B cell (primary cell): ENCODE data around the gene CYB5RL. TPM values are rescaled to one million over a fixed set of nuclear protein-coding genes. Genes with fewer than 3 reads are reported as not detected.

Experiments
- ATAC-seq: fragments of 200-7000 bp; cut with Tn5 transposase; one replicate; pipeline ENCODE4 v1.10.0; 2021; ENCODE audit warnings: low read depth, mild to moderate bottlenecking, moderate number of reproducible peaks, moderate library complexity
- CTCF ChIA-PET: fragments of 350-600 bp; sonication (Branson Sonifier 250); formaldehyde crosslinking; loops from one replicate; lab custom pipeline; 2021; ENCODE audit warnings: antibody characterized with exemption, inconsistent platforms; lab: Charles Lee
- POLR2A ChIA-PET: fragments of 350-600 bp; sonication (Branson Sonifier 250); formaldehyde crosslinking; loops from one replicate; lab custom pipeline; 2021; ENCODE audit warnings: antibody characterized with exemption; lab: Charles Lee
- DNase-seq: peaks from one replicate; pipeline ENCODE4 v3.0.0; 2013
- H2AFZ ChIP-seq: 2 replicates; pipeline ENCODE4 v1.6.1; 2012; ENCODE audit warnings: mild to moderate bottlenecking, low read depth, low read length; ENCODE audit not compliant: insufficient read depth, poor library complexity, severe bottlenecking
- H3K27ac ChIP-seq, 2 donors: 1 replicate in 1 of 2; 2 replicates in 1 of 2; pipeline ENCODE4 v1.5.1; 2012 to 2013; ENCODE audit warnings: low read length in 2 of 2, mild to moderate bottlenecking in 2 of 2, moderate library complexity in 1 of 2
- H3K27me3 ChIP-seq, 4 experiments: fragments of 200-600 bp in 1 of 4; sonication (generic) in 1 of 4; replicated peaks in 1 of 4; 1 replicate in 2 of 4; 2 replicates in 2 of 4; pipeline versions ENCODE4 v1.6.1 to v1.7.0; 2013 to 2016; ENCODE audit warnings: low read length in 3 of 4, mild to moderate bottlenecking in 2 of 4, mixed read lengths in 1 of 4, moderate library complexity in 1 of 4; ENCODE audit not compliant: insufficient read depth in 4 of 4, control insufficient read depth in 3 of 4; ENCODE audit errors: control extremely low read depth in 1 of 4
- H3K36me3 ChIP-seq, 2 experiments: replicated peaks in 1 of 2; 1 replicate in 1 of 2; 2 replicates in 1 of 2; pipeline versions ENCODE4 v1.6.1 to v1.7.1; 2013; ENCODE audit warnings: low read length in 1 of 2; ENCODE audit not compliant: insufficient read depth in 2 of 2, control insufficient read depth in 1 of 2; ENCODE audit errors: control extremely low read depth in 1 of 2, extremely low read depth in 1 of 2
- H3K4me1 ChIP-seq, 2 donors: fragments of 200-600 bp in 1 of 2; sonication (generic) in 1 of 2; 1 replicate in 1 of 2; 2 replicates in 1 of 2; pipeline versions ENCODE4 v1.5.1 to v1.6.1; 2013 to 2017; ENCODE audit warnings: low read length in 2 of 2; ENCODE audit not compliant: control insufficient read depth in 2 of 2, insufficient read depth in 2 of 2
- H3K4me2 ChIP-seq: replicated peaks from 2 replicates; pipeline ENCODE3; 2012; ENCODE audit warnings: mild to moderate bottlenecking, low read depth, low read length; ENCODE audit not compliant: poor library complexity, severe bottlenecking
- H3K4me3 ChIP-seq, 5 experiments: fragments of 200-600 bp in 1 of 5; sonication (generic) in 1 of 5; 1 replicate in 3 of 5; 2 replicates in 2 of 5; pipeline versions ENCODE4 v1.5.1 to v1.7.0; 2011 to 2016; ENCODE audit warnings: low read length in 4 of 5, mild to moderate bottlenecking in 4 of 5, low read depth in 2 of 5, control low read depth in 1 of 5, moderate library complexity in 1 of 5; ENCODE audit not compliant: insufficient read depth in 1 of 5; ENCODE audit errors: control extremely low read depth in 1 of 5, extremely low read depth in 1 of 5
- H3K79me2 ChIP-seq: fragments of 200-600 bp; sonication (generic); one replicate; pipeline ENCODE4 v1.6.0; 2016; ENCODE audit warnings: low read length; ENCODE audit not compliant: control insufficient read depth, insufficient read depth
- H3K9ac ChIP-seq: fragments of 200-600 bp; sonication (generic); 2 replicates; pipeline ENCODE4 v1.6.1; 2017; ENCODE audit warnings: mild to moderate bottlenecking, low read length, moderate library complexity
- H3K9me3 ChIP-seq, 3 donors: one replicate each; pipeline versions ENCODE4 v1.6.1 to v1.7.1; 2013; ENCODE audit warnings: low read length in 2 of 3; ENCODE audit not compliant: control insufficient read depth in 2 of 3, insufficient read depth in 1 of 3; ENCODE audit errors: control extremely low read depth in 1 of 3
- H4K20me1 ChIP-seq: 2 replicates; pipeline ENCODE4 v1.6.0; 2012; ENCODE audit warnings: mild to moderate bottlenecking, low read length; ENCODE audit not compliant: insufficient read depth, control insufficient read depth, poor library complexity, severe bottlenecking
- H3K27ac Mint-ChIP-seq: one replicate; pipeline ENCODE4 v1.8.0; 2021; ENCODE audit warnings: mixed read lengths
- H3K27me3 Mint-ChIP-seq: one replicate; pipeline ENCODE4 v1.8.0; 2021; ENCODE audit warnings: mixed read lengths
- H3K4me1 Mint-ChIP-seq: one replicate; pipeline ENCODE4 v1.8.0; 2021; ENCODE audit warnings: mixed read lengths
- H3K4me3 Mint-ChIP-seq: one replicate; pipeline ENCODE4 v1.8.0; 2021; ENCODE audit warnings: mixed read lengths
- H3K9me3 Mint-ChIP-seq: one replicate; pipeline ENCODE4 v1.8.0; 2022; ENCODE audit warnings: mixed read lengths; ENCODE audit not compliant: insufficient read depth
- CTCF ChIP-seq: fragments of 200-600 bp; IDR thresholded peaks from one replicate; pipeline ENCODE4 v1.8.0; 2022; ENCODE audit warnings: antibody characterized with exemption, mild to moderate bottlenecking
- EZH2 ChIP-seq: IDR thresholded peaks from 2 replicates; pipeline ENCODE4 v1.6.1; 2012; ENCODE audit warnings: borderline replicate concordance, low read depth, mild to moderate bottlenecking, moderate library complexity, low read length; ENCODE audit not compliant: insufficient read depth, poor library complexity, severe bottlenecking
- WGBS: methylation state at CpG from one replicate; pipeline ENCODE4 v1.1.5; 2013; ENCODE audit warnings: missing lambda C conversion rate; ENCODE audit not compliant: insufficient coverage; 5-methylcytosine and 5-hydroxymethylcytosine counted together
- intact Hi-C: fragments of 100-400 bp; cut with micrococcal nuclease; formaldehyde crosslinking; loops from one replicate; pipeline ENCODE4 v1.10.0; 2022
- polyA plus RNA-seq: library from polyadenylated mRNA; depleted of rRNA; stranded (reverse); fragments of >200 nt; gene quantifications from 2 replicates; pipeline ENCODE4 v1.2.3, GENCODE V29; 2012
- total RNA-seq, 2 donors: library from RNA; stranded (reverse); fragments of 120-200 nt in 1 of 2; gene quantifications; 1 replicate in 1 of 2; 2 replicates in 1 of 2; pipeline versions ENCODE4 v1.2.3 to v1.2.4, GENCODE V29; 2013 to 2022

CYB5RL gene
- total and polyA plus RNA-seq, 2 donors (not counting 1 experiment from before 2014, with no cell fraction given): 7.9 to 12.4 TPM

GRCh38 chr1:54169068-54169467, 30.8 kb downstream of the CYB5RL start:
- H3K9me3 Mint-ChIP-seq: no peaks in the 10 kb centered on the region
- WGBS: no CpG with 5 or more reads among the region's 3 CpGs
- Histone ChIP-seq H3K36me3 (peaks cover 0 to 5% of the 10 kb centered on the region in 2 experiments), H3K27me3 (no peaks in the 10 kb centered on the region), H4K20me1 (no peaks in the 10 kb centered on the region), H3K9ac (no peak overlapping the region), H3K4me2 (no peak overlapping the region), H3K27ac (no peak overlapping the region), H2AFZ (no peak overlapping the region), H3K4me1 (no peaks in the 10 kb centered on the region), H3K4me3 (no peak overlapping the region), H3K9me3 (no peaks in the 10 kb centered on the region), H3K79me2 (no peaks in the 10 kb centered on the region)
- no peak overlapping the region for H3K27ac Mint-ChIP-seq
- no peak overlapping the region for H3K4me3 Mint-ChIP-seq
- H3K4me1 Mint-ChIP-seq: no peaks in the 10 kb centered on the region
- intact Hi-C loops: no loop called here
- H3K27me3 Mint-ChIP-seq: no peaks in the 10 kb centered on the region
- DNase-seq: no peak
- TF ChIP-seq CTCF: no peak
- TF ChIP-seq EZH2: no peak
- POLR2A ChIA-PET: no interaction called here
- ATAC-seq: no peak
- CTCF ChIA-PET: no interaction called here

GRCh38 chr1:54168206-54168965, 31.4 kb downstream of the CYB5RL start:
- no peak overlapping the region for H3K4me3 Mint-ChIP-seq
- H3K4me1 Mint-ChIP-seq: no peaks in the 10 kb centered on the region
- TF ChIP-seq EZH2: no peak
- TF ChIP-seq CTCF: no peak
- H3K4me1 ChIP-seq: no peaks in the 10 kb centered on the region
- H4K20me1 ChIP-seq: no peaks in the 10 kb centered on the region
- no peaks in the 10 kb centered on the region for H3K9me3 Mint-ChIP-seq
- H3K4me3 ChIP-seq: no peak overlapping the region
- no peaks in the 10 kb centered on the region for H3K79me2 ChIP-seq
- ChIA-PET CTCF (no interaction called here), POLR2A (no interaction called here)
- H3K9me3 ChIP-seq: no peaks in the 10 kb centered on the region
- H3K9ac ChIP-seq: no peak overlapping the region
- intact Hi-C loops: no loop called here
- H3K27ac ChIP-seq: no peak overlapping the region
- H3K27me3 Mint-ChIP-seq: no peaks in the 10 kb centered on the region
- no peaks in the 10 kb centered on the region for H3K27me3 ChIP-seq
- no peak overlapping the region for H3K4me2 ChIP-seq
- WGBS: 93% methylated on average over 6 of the region's 8 CpGs
- no peak overlapping the region for H2AFZ ChIP-seq
- ATAC-seq: no peak
- no peak for DNase-seq
- H3K27ac Mint-ChIP-seq: no peak overlapping the region
- H3K36me3 ChIP-seq: peaks cover 0 to 5% of the 10 kb centered on the region in 2 experiments
